ENCODE data around the gene MAGI2.

GRCh38 chr7:79340212-79340611 lies 113.3 kb downstream of the MAGI2 start:
- TF ChIP-seq CTCF (IDR thresholded peaks at IDR 0.05), result no peak
- no peak for TF ChIP-seq POLR2A (IDR thresholded peaks at IDR 0.05)

Data from esophagus squamous epithelium (tissue), 4 donors.